ENCODE data around the gene RERE. TPM values are rescaled to one million over a fixed set of nuclear protein-coding genes. Genes with fewer than 3 reads are reported as not detected.

The RERE gene
- total RNA-seq, 2 donors from 2014 or later, result 96.0 to 105 TPM

DNA sequence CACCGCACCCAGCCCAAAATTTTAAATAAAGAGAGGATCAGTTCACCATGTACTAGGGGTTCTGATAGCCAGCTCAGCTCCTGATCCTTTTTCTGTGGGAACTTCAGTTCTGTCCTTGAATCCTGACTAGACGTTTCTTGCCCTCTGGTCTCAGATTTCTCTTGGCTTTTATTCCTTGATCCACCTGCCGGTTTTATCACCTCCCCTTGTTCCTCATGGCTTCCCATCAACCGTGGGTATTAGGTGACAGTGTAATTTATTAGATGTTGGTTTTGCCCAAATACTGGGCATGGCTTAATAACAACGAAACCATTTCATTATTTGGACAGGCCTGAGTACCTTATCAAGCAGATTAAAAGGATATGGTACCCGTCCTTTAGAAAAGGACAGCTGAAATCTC is 477.0 kb downstream of the RERE start:
- DNase-seq, result no peak
- no peak overlapping the region for H3K9ac ChIP-seq (ENCODE audit: low read depth in 2 of 2, low read length in 2 of 2)
- TF ChIP-seq, protein P1, sequence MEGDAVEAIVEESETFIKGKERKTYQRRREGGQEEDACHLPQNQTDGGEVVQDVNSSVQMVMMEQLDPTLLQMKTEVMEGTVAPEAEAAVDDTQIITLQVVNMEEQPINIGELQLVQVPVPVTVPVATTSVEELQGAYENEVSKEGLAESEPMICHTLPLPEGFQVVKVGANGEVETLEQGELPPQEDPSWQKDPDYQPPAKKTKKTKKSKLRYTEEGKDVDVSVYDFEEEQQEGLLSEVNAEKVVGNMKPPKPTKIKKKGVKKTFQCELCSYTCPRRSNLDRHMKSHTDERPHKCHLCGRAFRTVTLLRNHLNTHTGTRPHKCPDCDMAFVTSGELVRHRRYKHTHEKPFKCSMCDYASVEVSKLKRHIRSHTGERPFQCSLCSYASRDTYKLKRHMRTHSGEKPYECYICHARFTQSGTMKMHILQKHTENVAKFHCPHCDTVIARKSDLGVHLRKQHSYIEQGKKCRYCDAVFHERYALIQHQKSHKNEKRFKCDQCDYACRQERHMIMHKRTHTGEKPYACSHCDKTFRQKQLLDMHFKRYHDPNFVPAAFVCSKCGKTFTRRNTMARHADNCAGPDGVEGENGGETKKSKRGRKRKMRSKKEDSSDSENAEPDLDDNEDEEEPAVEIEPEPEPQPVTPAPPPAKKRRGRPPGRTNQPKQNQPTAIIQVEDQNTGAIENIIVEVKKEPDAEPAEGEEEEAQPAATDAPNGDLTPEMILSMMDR (IDR thresholded peaks at IDR 0.05), result no peak
- H3K27ac ChIP-seq, result no peak overlapping the region
- H3K9me3 ChIP-seq, result no peaks in the 10 kb centered on the region
- no peaks in the 10 kb centered on the region for H3K27me3 ChIP-seq
- no peaks in the 10 kb centered on the region for H3K36me3 ChIP-seq
- H3K4me1 ChIP-seq, result no peaks in the 10 kb centered on the region
- H3K4me3 ChIP-seq, result no peak overlapping the region
- intact Hi-C loops (cut with DNase I), result no loop called here

DNA sequence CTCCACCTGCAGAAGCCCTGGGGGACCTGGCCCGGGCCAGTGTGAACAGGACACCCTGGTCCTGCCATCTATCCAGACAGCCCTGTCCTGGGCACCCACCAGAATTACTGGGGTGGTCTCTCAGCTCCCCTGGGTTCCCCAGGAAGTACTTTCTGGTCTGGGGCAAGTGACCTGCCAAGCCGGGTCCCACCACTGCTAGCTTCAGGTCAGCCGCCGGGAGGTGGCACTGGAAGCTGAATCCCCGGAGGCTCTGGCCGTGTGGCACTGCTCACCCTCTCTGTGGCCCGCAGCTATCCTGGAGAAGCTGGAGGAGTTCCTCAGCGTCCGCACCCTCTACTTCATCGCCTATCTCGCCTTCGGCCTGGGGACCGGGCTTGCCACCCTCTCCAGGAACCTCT is 478.2 kb downstream of the RERE start:
- H3K4me3 ChIP-seq, result no peak overlapping the region
- no peak overlapping the region for H3K9ac ChIP-seq (ENCODE audit: low read depth in 2 of 2, low read length in 2 of 2)
- H3K36me3 ChIP-seq, result no peaks in the 10 kb centered on the region
- no peaks in the 10 kb centered on the region for H3K27me3 ChIP-seq
- H3K9me3 ChIP-seq, result no peaks in the 10 kb centered on the region
- no peak for DNase-seq
- H3K27ac ChIP-seq, result no peak overlapping the region
- no peaks in the 10 kb centered on the region for H3K4me1 ChIP-seq
- intact Hi-C loops (cut with DNase I), result no loop called here
- TF ChIP-seq, protein P1 (IDR thresholded peaks at IDR 0.05), result no peak

DNA sequence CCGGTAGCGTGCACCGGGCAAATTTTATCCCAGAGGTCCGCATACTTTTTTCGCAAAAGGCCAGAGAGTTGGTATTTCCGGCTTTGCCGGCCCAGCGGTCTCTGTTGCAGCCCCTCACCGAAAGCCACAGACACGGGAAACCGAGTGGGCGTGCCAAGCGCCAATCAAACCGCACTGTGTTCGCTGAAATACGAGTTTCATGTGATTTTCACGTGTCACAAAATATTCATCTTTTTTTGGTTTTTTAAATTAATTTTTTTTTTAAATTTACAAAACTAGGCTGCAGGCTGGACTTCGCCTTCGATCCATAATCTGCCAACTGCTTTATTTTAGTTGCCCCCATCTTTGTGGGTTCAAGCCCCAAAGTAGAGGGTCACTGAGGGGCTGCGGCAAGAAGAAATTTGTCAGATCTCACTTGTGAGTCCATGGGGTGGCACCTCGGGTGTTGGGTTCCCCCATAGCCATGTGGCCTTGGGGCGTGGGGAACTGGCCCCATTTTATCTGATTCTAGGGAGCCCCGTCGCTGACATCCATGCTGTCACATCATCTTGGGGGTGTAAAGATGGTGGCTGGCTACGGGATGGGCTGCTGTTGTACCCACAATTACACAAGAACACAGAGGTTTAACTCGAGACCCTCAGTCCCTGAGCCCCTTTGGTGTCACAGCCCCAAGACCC is 478.8 kb downstream of the RERE start:
- Histone ChIP-seq H3K27me3 (no peaks in the 10 kb centered on the region), H3K4me3 (no peak overlapping the region), H3K4me1 (no peaks in the 10 kb centered on the region), H3K9me3 (no peaks in the 10 kb centered on the region), H3K36me3 (no peaks in the 10 kb centered on the region), H3K9ac (ENCODE audit: low read depth in 2 of 2, low read length in 2 of 2) (no peak overlapping the region), H3K27ac (no peak overlapping the region)
- TF ChIP-seq, protein P1 (IDR thresholded peaks at IDR 0.05), result no peak
- intact Hi-C loops (cut with DNase I), result no loop called here
- DNase-seq, result no peak

DNA sequence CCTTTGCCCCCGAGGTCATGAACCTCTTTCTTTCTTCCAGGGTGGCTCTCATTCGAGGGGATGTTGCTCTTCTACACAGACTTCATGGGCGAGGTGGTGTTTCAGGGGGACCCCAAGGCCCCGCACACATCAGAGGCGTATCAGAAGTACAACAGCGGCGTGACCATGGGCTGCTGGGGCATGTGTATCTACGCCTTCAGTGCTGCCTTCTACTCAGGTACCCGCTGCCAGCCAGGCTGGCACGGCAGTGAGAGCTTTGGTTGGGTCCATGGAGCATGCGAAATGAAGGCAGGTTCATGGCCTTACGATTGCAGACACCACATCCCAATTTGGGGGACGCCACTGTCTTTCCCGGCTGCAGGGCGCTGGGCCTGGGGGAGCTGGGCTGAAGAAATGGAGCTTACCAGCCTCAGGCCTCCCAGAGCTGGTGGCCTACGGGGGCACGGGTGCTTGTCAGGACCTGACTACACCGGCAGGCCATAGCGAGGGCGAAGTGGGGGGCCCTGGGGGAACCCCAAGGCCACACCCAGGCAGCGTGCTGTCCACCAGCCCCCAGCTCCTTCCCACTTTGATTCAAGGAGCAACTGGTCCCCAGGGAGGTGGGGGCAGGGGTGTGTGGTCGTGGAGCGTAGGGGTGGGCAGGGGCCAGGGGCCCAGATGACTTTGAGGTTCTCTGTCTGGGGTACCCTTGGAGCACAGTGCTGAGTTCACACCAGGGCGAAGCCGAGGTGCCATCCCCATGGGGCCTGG is 479.5 kb downstream of the RERE start:
- no peak for DNase-seq

DNA sequence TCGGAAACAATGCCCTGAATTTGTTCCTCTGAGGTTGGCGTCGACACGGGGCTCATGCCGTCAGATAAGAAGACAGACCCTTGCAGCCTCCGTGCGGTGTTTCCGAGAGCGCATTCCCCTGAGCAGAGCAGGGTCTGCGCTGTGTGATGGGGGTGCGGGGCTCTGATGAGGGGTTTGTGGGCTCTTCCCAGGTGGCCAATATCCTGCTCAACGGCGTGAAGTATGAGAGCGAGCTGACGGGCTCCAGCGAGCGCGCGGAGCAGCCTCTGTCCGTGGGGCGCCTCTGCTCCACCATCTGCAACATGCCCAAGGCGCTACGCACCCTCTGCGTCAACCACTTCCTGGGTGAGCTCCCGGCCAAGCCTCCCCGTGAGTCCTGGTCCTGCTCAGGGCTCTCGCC is 482.2 kb downstream of the RERE start:
- Histone ChIP-seq H3K4me3 (no peak overlapping the region), H3K27me3 (no peaks in the 10 kb centered on the region), H3K27ac (no peak overlapping the region), H3K9me3 (no peaks in the 10 kb centered on the region), H3K4me1 (no peaks in the 10 kb centered on the region), H3K9ac (ENCODE audit: low read depth in 2 of 2, low read length in 2 of 2) (no peak overlapping the region), H3K36me3 (no peaks in the 10 kb centered on the region)
- no peak for DNase-seq
- intact Hi-C loops (cut with DNase I), result no loop called here
- TF ChIP-seq, protein P1 (IDR thresholded peaks at IDR 0.05), result no peak

More for the DNA sequence above, 479.5 kb downstream of the RERE start:
- TF ChIP-seq, protein P1 (IDR thresholded peaks at IDR 0.05), result no peak
- Histone ChIP-seq H3K36me3 (no peaks in the 10 kb centered on the region), H3K27me3 (no peaks in the 10 kb centered on the region), H3K9me3 (no peaks in the 10 kb centered on the region), H3K27ac (no peak overlapping the region), H3K9ac (ENCODE audit: low read depth in 2 of 2, low read length in 2 of 2) (no peak overlapping the region), H3K4me3 (no peak overlapping the region), H3K4me1 (no peaks in the 10 kb centered on the region)
- intact Hi-C loops (cut with DNase I), result no loop called here
